ES-I3 (cell line): ENCODE results near the gene RAB20.

ENCODE experiments used
- H3K36me3 ChIP-seq: 2 replicates; pipeline ENCODE4 v1.6.1; 2013; ENCODE audit warnings: mild to moderate bottlenecking, low read length, control low read depth, moderate library complexity; ENCODE audit not compliant: insufficient read depth
- H3K4me1 ChIP-seq: 2 replicates; pipeline ENCODE4 v1.6.1; 2013; ENCODE audit warnings: mild to moderate bottlenecking, control low read depth, low read length; ENCODE audit not compliant: insufficient read depth
- H3K9ac ChIP-seq: 2 replicates; pipeline ENCODE4 v1.6.1; 2013; ENCODE audit warnings: low read depth, mild to moderate bottlenecking, low read length, moderate library complexity
- H3K9me3 ChIP-seq: 2 replicates; pipeline ENCODE4 v1.6.1; 2013; ENCODE audit warnings: mild to moderate bottlenecking, low read length, moderate library complexity; ENCODE audit not compliant: control insufficient read depth, insufficient read depth

Gene RAB20

GRCh38 chr13:110523180-110523579, 38.3 kb downstream of the RAB20 start:
- Histone ChIP-seq H3K9ac (no peak overlapping the region), H3K36me3 (peaks cover 7% of the 10 kb centered on the region), H3K9me3 (no peaks in the 10 kb centered on the region), H3K4me1 (no peaks in the 10 kb centered on the region)

- Histone ChIP-seq H3K36me3 (peaks cover 7% of the 10 kb centered on the region), H3K9me3 (no peaks in the 10 kb centered on the region), H3K9ac (no peak overlapping the region), H3K4me1 (no peaks in the 10 kb centered on the region)
Observed at GRCh38 chr13:110522721-110523120, 38.8 kb downstream of the RAB20 start.

- Histone ChIP-seq H3K9ac (no peak overlapping the region), H3K4me1 (no peaks in the 10 kb centered on the region), H3K36me3 (peaks cover 7% of the 10 kb centered on the region), H3K9me3 (no peaks in the 10 kb centered on the region)
Observed at GRCh38 chr13:110521946-110522345, 39.6 kb downstream of the RAB20 start.

GRCh38 chr13:110521296-110521680, 40.2 kb downstream of the RAB20 start:
- Histone ChIP-seq H3K9me3 (no peaks in the 10 kb centered on the region), H3K36me3 (peaks cover 7% of the 10 kb centered on the region), H3K4me1 (no peaks in the 10 kb centered on the region), H3K9ac (no peak overlapping the region)

GRCh38 chr13:110520431-110521295, 40.9 kb downstream of the RAB20 start:
- Histone ChIP-seq H3K9me3 (no peaks in the 10 kb centered on the region), H3K36me3 (peaks cover 7% of the 10 kb centered on the region), H3K9ac (no peak overlapping the region), H3K4me1 (no peaks in the 10 kb centered on the region)

- H3K9ac ChIP-seq = no peak overlapping the region
- no peaks in the 10 kb centered on the region for H3K9me3 ChIP-seq
- no peaks in the 10 kb centered on the region for H3K4me1 ChIP-seq
- H3K36me3 ChIP-seq = peaks cover 7% of the 10 kb centered on the region
Observed at GRCh38 chr13:110519506-110519905, 42.0 kb downstream of the RAB20 start.

- no peaks in the 10 kb centered on the region for H3K4me1 ChIP-seq
- peaks cover 7% of the 10 kb centered on the region for H3K36me3 ChIP-seq
- no peak overlapping the region for H3K9ac ChIP-seq
- no peaks in the 10 kb centered on the region for H3K9me3 ChIP-seq
Observed at GRCh38 chr13:110519046-110519445, 42.5 kb downstream of the RAB20 start.

- no peak overlapping the region for H3K9ac ChIP-seq
- H3K4me1 ChIP-seq = no peaks in the 10 kb centered on the region
- peaks cover 9% of the 10 kb centered on the region for H3K36me3 ChIP-seq
- H3K9me3 ChIP-seq = no peaks in the 10 kb centered on the region
Observed at GRCh38 chr13:110518571-110518970, 43.0 kb downstream of the RAB20 start.

GRCh38 chr13:110518226-110518525, 43.3 kb downstream of the RAB20 start:
- H3K9ac ChIP-seq = no peak overlapping the region
- peaks cover 9% of the 10 kb centered on the region for H3K36me3 ChIP-seq
- H3K4me1 ChIP-seq = no peaks in the 10 kb centered on the region
- H3K9me3 ChIP-seq = no peaks in the 10 kb centered on the region

GRCh38 chr13:110517505-110518225, 43.9 kb downstream of the RAB20 start:
- H3K9me3 ChIP-seq = no peaks in the 10 kb centered on the region
- no peak overlapping the region for H3K9ac ChIP-seq
- peaks cover 13% of the 10 kb centered on the region for H3K36me3 ChIP-seq
- no peaks in the 10 kb centered on the region for H3K4me1 ChIP-seq

- Histone ChIP-seq H3K9ac (no peak overlapping the region), H3K4me1 (no peaks in the 10 kb centered on the region), H3K36me3 (peaks cover 15% of the 10 kb centered on the region), H3K9me3 (no peaks in the 10 kb centered on the region)
Observed at GRCh38 chr13:110516500-110516899, 45.0 kb downstream of the RAB20 start.

GRCh38 chr13:110512198-110512740, 49.3 kb downstream of the RAB20 start:
- no peaks in the 10 kb centered on the region for H3K9me3 ChIP-seq
- no peaks in the 10 kb centered on the region; the same call in 1 of the 2 replicates for H3K4me1 ChIP-seq
- peaks cover 23% of the 10 kb centered on the region for H3K36me3 ChIP-seq
- H3K9ac ChIP-seq = no peak overlapping the region

- Histone ChIP-seq H3K9ac (no peak overlapping the region), H3K36me3 (peaks cover 25% of the 10 kb centered on the region), H3K4me1 (no peaks in the 10 kb centered on the region; the same call in 1 of the 2 replicates), H3K9me3 (no peaks in the 10 kb centered on the region)
Observed at GRCh38 chr13:110511509-110512181, 49.9 kb downstream of the RAB20 start.

GRCh38 chr13:110509971-110510786, 51.3 kb downstream of the RAB20 start:
- Histone ChIP-seq H3K9me3 (no peaks in the 10 kb centered on the region), H3K4me1 (no peaks in the 10 kb centered on the region; the same call in 1 of the 2 replicates), H3K36me3 (peaks cover 28% of the 10 kb centered on the region), H3K9ac (no peak overlapping the region)
